Activated CD4-positive, alpha-beta T cell treated with anti-CD3 and anti-CD28 coated beads, Interleukin-2, amount 50 U/mL, for 24 hours (primary cell): ENCODE results near the gene CDKN2B-AS1.
A peak's percentile ranks its signal among the peaks of the same experiment; 100 is the strongest.

Experiments
- DNase-seq, 2 donors: peaks; one replicate each; pipeline ENCODE4 v3.0.0-alpha.2; 2020; ENCODE audit warnings: low read depth in 1 of 2, low spot score in 1 of 2

The CDKN2B-AS1 gene

DNA sequence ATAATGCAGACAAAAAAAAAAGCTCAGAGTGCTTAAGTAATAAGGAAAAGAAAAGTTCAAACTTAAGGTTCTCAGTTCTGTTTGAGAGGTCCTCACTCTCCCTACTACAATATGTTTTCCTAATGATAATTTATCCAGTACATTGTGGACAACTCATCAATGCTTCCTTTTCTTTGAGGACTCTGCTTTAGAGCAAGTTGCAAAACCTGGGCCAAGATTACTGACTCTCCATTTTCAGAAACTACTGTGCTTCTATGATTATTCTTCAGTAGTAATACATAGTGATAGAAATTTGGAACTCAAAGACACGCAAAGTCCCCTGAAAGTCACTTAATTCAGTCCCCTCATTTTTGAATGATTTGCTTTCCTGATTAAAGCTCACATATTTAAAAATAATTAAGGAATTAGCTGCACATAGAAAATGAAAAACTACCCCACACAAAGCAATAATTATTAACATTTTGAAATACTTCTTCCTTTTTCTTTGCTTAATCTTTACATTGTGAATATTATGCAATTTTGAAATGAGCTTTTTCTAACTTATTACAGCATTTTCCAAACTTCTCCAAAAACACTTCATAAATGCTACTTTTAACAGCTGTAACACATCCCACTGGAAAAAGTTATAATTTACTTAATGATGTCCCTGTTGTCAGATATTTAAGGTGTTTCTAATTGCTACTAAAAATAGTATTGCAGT, 11.6 kb upstream of the CDKN2B-AS1 start:
- no peak for DNase-seq

DNA sequence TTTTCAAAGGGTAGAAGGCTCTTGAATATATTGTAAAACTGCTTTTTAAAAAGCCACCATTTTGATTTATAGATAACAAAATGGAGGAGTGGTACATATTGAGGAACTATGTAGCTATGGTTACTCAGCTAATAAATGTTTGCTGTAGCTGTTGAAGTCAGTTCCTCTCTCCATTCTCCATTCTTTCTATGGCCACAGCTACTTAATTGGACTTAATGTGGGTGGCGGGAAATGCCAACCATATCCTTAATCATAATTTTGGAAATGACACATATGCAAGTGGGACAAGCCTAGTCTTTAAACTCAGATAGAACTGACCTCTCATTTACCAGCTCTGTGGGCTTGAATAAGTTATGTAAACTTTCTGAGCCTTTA, 11.0 kb upstream of the CDKN2B-AS1 start:
- no peak for DNase-seq

DNA sequence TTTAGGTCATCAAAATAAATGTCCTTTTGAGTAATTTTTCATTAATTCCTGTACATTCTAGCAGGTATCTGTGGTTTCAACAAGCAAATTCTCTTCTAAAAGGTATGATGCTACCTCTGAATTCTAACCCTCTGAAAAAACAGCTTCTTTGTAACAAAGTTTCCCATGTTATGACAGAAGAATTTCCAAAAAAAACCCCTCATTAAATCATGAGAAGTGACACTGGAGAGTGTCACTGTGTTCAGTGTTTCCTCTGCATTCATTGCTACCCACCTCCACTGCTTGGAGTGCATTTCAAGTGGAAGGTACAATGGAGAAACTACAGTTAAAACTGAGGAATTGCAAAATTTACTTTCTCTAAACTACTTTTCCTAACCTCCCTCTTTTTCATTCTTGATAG, 10.5 kb upstream of the CDKN2B-AS1 start:
- DNase-seq: no peak

DNA sequence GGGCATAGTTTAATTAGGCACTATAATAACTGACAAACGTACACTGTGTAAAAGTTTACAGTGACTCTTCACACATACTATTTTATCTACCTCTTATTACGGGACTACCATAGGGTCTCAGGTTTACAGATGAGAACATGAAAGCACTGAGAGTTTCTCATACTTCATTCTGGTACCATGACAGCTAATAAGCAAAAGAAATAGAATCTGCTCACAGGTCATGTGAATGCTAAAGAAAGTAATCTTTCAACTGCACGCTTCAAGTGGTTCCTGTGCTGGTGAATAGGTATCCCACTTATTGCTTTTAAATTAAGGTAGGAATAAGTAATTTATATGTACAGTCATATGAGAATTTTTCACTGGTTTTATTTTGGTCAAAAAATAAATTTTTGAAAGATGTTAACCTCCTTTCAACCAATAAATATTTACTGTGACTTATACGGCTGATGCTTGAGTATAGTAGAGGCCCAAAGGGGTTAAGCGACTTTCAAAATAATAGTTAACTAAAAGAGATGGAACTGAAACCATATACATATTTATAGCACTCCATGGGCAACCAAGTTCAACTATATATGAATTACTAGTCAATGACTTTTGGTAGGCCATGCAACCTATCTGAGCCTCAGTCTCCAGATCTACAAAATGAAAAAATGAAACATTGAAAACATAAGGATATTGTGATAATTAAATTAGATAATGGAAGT, 8.5 kb upstream of the CDKN2B-AS1 start:
- DNase-seq: no peak

DNA sequence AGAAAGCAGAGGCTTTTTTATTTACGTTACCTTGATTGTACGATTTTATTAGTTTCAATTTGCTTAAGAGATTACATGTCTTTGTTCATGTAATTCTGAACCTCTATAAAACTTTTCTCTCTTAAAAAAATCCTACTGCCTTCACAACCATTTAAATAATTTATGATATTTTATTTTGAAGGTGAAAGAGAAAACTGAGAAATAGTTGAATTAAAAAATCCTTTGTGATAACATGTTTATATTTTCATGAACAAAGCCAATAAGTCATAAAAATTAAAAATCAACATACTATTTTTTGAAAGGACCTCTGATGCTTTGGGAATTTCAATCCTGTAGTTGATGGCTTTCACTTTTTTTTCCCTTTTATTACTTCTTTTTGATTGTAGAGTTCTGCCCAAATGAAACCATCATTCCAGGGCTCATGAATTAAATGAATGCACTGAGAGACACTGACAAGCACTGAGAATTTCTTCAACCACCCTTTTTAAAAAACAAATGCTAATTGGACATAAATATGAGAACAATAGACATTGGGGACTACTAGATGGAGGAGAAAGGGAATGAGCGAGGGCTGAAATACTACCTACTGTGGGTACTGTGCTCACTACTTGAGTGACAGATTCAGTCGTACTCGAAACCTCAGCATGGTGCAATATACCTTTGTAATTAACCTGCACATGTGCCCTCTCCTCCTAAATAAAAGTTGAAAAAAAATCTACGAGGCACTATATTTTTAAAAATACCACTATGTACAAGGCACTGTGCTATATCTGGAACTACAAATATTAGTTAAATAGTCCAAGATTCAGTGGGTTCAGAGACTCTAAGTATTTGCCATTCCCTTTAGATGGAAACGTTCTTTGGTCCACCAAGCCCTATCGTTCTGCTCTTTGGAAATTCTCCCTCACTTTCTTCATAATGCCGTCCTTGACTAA, 6.3 kb upstream of the CDKN2B-AS1 start:
- DNase-seq: no peak

DNA sequence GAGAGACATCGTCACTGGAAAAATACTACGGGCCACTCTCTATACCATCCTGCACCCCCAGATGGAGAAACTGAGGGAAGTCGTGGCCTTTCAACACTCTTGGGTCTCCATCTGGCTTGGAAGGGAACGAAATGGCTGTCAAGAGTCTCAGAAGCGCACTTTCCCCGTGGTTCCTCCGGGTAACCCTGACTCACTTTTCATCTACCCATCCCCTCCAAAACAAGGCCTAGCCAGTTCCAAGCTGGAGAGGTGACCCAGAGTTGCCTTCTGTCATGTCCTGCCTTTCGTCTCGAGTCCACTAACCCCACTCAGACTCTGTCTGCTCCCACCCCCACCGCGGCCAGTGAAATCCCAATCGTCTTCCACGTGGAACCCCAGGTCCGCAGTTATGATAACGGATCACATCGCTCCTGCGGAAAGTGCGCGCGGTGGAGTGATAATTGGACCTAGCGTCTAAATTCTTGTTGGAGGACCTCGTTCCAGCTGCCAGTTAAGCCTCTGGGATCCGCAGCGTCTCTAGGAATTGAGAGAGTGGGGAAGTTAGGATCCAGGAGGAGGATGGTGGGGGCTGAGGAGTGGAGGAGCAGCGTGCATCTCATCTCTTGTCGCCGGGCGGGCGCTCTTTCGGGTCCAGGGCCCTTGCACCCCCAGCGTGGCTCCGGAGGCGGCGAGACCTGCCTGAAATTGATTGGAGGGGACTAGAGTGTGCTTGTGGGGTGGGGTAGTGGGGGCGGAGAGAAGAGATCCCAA, 5.0 kb upstream of the CDKN2B-AS1 start:
- DNase-seq: no peak

DNA sequence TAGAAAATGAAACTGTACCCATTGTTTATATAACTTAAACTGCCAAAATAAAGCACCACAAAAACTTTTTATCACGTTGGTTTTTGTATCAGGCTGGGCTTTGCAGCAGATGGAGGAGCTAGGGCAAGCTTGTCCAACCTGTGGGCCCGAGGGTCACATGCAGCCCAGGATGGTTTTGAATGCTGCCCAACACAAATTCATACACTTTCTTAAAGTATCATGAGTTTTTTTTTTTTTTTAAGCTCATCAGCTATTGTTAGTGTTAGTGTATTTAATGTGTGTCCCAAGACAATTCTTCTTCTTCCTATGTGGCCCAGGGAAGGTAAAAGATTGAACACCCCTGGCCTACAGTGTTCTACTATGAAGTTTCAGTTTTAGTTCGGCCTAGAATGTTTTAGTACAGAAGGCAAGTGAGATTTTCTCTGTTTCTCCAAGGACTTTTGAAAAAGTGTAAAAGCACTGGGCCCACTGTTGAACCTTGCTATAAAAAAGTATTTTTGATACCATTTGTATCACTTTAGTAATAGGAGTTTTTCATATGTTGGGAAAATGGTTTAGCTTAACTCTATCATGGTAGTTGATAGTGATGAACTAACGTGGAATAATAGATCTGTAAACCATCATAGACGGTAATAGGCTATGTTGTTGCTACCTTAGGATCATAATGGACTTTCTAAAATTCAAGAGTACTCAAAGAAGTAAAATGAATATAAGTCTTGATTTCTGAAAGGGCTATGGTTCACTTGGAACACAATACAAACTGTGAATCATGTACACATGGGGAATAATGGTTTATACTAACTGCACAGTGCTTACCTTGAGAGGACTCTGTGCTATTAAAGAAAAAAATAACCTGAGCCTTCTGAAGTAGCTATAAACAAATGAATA, 3.3 kb upstream of the CDKN2B-AS1 start:
- no peak for DNase-seq

DNA sequence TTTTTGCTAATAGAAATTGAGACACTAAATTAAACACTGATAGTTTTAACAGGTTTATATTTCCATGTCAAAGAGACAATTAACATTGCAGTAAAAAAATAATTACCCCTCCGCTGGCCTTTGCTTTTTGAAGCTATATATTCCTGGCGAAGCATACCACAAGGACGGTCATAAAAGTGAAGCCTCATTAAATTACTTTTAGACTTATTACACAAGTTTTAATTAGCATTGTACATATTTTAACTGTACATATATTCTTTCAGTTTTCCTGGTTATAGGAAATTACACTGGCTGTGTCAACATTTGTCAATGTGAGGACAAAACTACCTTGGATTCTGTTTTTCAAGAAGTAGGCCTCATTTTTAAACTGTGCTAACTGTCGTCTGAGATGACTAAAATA, 1.6 kb upstream of the CDKN2B-AS1 start:
- DNase-seq: no peak

DNA sequence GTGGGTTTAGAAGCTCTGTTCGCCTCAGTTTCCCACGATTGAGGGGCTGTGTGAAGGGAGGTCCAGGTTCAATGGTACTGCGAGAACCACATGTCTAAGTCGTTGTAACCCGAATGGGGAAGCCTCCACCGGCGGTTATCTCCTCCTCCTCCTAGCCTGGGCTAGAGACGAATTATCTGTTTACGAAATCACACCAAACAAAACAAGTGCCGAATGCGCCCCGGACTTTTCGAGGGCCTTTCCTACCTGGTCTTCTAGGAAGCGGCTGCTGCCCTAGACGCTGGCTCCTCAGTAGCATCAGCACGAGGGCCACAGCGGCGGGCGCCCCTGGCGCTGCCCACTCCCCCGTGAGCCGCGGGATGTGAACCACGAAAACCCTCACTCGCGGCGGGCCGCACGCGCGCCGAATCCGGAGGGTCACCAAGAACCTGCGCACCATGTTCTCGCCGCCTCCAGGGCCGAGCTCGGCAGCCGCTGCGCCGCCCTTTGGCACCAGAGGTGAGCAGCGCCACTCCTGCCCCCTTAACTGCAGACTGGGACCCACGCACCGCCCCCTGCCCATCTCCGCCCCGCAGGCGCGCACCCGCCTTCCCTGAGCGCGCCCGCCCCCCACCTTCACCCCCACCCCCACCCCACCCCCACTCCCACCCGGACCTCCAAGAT, 567 bp upstream of the CDKN2B-AS1 start, which contains the start of gene CDKN2A:
CDKN2A (minus strand) TSS at position 500 of the 663 bp plus-strand sequence.
- DNase-seq: no peak

DNA sequence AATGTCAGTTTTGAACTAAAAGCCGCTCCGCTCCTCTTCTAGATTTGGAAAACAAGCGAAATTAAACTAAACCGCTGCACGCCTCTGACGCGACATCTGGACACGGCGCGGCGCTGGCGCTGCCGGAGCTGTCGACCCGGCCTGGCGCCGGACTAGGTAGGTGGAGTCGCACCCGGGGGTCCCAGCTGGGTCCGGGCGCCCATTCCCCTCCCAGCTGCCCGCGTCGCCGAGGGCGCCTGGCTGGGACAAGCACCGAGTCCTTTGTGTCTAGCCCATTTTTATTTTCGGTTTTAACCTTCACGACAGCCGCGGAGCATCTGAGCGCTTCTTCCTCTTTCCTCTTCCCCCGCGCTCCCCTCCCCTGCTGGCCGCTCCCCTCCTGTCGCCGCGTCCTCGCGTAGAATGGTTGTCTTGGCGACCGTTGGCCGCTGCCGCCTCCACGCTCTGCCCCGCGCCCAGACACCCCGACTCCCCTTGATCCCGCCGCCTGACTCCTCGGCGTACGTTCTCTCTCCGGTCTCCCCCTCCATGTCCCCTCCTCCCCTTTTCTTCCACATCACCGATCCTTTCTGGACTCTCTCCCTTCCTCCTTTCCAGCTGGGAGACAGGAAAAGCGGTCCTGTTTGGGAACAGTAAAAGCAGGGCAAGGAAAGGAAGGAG, 545 bp downstream of the CDKN2B-AS1 start:
- peak in 1 of 2 donors; percentile 35 for DNase-seq

DNA sequence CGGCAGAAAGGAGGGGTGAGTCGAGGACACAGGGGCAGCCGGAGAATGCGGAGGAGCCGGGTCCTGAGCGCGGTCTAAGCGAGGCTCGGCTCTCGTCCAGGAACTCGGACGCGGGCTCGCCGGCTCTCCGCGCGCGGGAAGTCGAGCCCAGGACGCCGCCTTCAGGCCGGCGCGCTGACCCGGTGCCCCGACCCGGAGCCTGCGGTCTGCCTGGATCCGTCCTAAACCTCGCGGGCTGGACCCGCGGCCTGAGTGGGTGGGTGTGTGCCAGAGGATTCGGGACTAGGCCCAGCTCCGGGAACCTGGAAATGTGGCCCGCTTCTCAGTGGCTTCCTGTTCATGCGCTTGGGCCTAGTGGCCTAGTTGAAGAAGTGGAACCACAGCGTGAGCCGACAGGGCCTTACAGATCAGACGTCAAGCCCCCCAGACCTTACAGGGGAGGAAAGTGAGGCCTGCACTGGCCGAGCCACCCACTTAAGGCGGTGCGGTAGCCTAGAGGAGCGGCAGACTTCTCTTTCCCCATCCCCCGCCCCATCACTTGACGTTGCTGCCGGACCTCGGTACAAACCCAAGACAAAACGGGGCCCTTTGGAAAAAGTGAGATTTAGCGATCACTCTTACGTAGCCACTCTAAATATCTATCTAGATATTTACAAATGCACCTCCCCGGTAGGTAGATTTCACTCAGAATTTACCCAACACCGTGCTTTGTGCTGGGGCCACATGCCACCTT, 1.2 kb downstream of the CDKN2B-AS1 start:
- no peak for DNase-seq

DNA sequence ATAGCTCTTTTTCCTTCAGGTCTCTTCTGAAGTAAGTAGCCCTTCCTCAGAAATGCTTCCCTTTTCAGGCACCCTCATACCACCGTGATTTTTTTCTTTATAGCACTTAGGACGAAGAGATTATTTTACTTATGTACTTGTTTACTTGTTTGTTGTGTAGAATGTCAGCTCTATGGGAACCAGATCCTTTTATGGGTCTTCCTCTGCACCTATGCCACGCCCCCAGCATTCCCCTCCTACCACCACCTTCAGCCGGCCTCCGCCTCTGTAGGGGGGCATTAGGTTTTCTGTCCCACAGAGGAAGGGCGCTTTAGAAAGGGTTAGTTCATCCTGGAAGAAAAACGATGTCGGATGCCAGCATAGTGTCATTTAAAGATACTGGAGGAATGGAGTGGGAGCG, 1.8 kb downstream of the CDKN2B-AS1 start:
- no peak for DNase-seq

DNA sequence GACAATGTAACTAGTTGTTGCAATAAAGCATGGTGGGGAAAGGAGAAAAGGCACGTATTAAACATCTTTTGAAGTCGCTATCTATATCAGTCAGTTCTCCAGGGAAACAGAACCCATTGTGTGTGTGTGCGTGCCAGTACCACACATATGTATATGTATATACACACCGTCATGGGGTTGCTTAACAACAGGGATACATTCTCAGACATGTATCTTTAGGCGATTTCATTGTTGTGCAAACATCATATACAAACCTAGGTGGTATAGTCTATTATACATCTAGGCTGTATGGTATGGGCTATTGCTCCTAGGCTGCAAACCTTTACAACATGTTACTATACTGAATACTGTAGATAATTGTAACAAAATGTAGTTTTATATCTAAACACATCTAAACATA, 2.3 kb downstream of the CDKN2B-AS1 start:
- no peak for DNase-seq

DNA sequence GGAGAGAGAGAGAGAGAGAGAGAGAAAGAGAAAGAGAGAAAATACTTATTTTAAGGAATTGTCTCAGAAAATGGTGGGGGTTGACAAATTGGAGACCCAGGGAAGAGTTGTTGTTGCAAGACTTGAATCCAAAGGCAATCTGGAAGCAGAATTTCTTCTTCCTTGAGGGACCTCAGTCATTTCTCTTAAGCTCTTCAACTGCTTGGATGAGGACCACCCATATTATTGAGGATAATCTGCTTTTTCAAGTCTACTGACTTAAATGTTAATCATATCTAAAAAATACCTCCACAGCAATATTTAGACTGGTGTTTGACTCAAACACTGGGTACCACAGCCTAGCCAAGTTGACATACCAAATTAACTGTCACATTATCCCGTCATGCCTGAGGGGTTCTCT, 2.9 kb downstream of the CDKN2B-AS1 start:
- no peak for DNase-seq

DNA sequence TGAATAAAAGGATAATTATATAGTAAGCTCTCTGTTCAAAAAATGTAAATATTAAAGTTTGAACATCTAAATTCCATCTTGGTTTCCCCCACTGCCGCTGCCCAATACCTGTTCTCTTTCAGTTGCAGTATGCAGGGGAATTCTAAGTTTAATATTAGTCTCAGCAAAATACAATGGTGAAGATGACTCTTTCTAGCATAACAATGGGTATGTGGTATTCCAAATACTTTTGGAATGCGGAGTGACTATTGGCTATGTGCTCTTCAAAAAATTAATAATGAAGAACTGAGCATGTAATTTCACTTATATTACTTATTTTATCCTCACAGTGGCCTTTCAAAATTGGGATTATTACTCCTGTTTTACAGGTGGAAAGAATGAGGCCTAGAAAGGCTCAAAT, 3.4 kb downstream of the CDKN2B-AS1 start:
- DNase-seq: no peak

DNA sequence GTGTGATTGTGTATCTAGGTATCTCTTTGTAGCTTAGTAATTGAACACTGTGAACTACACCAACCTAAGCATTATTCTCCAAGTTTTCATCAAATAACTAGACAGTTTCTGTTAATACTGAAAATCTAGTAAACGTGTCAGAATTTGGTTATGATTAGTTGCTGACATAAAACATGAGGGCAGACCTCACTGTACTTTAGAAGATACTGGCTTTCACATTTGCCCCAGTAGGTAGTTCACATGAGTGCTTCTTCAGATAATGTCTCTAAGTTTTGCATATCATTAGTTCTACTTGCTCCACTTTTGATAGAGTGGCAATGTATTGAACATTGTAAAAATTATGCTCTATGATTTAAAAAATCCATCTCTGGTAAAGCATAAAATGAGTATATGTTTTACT, 7.4 kb downstream of the CDKN2B-AS1 start:
- no peak for DNase-seq

DNA sequence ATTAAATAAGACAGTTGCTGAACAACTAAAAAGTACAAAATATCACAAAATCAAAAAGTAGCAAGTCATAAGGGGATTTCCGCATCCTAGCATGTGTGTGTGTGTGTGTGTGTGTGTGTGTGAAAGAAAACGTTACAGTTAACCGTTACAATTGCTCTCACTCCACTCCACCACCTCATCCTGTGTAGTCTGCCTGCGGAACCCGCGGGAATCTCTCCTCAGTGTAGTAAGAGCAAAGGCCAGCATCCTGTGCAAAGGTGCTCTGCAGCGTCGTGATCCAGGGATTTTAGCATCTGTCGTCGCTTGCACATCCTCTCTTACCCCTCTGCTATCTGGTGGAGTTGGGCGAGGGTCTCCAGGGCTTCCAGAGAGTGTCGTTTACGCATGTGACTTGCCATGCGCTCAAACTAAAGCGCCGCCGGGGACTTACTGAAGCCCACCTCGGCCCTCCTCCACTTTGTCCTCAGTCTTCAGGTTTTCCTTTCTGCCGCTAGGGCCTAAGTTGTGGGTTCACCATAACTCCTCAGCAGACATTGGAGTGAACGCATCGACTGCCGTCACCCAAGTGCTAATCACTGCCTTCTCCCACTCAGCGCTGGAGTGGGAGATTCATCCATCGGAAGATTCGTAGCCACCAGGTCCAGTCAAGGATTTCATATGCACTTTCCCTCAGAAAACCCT, 10.6 kb downstream of the CDKN2B-AS1 start:
- no peak for DNase-seq
